ENCODE data around the gene ZCCHC2.

Gene ZCCHC2

GRCh38 chr18:62522504-62523254 lies at the start of gene ZCCHC2:
Gene ZCCHC2, plus strand, starts transcription at chr18:62523025. Its CDS starts 400 bp downstream, at chr18:62523425.
- DNase-seq (ENCODE audit: low read depth in 2 of 2): peak; percentile 97 to 99

- no peak for DNase-seq (ENCODE audit: low read depth in 2 of 2)
Measured at GRCh38 chr18:62479574-62479973, 43.3 kb upstream of the ZCCHC2 start.

- no peak for DNase-seq (ENCODE audit: low read depth in 2 of 2)
Measured at GRCh38 chr18:62480927-62481326, 41.9 kb upstream of the ZCCHC2 start.

- no peak for DNase-seq (ENCODE audit: low read depth in 2 of 2)
Measured at GRCh38 chr18:62484941-62485340, 37.9 kb upstream of the ZCCHC2 start.

- DNase-seq (ENCODE audit: low read depth in 2 of 2): no peak
Measured at GRCh38 chr18:62485684-62486083, 37.1 kb upstream of the ZCCHC2 start.

GRCh38 chr18:62486290-62486964 lies 36.4 kb upstream of the ZCCHC2 start:
- no peak for DNase-seq (ENCODE audit: low read depth in 2 of 2)

- DNase-seq (ENCODE audit: low read depth in 2 of 2): no peak
Measured at GRCh38 chr18:62487161-62487560, 35.7 kb upstream of the ZCCHC2 start.

- no peak for DNase-seq (ENCODE audit: low read depth in 2 of 2)
Measured at GRCh38 chr18:62490967-62491695, 31.7 kb upstream of the ZCCHC2 start.

- DNase-seq (ENCODE audit: low read depth in 2 of 2): no peak
Measured at GRCh38 chr18:62493033-62493862, 29.6 kb upstream of the ZCCHC2 start.

GRCh38 chr18:62494764-62495163 lies 28.1 kb upstream of the ZCCHC2 start:
- no peak for DNase-seq (ENCODE audit: low read depth in 2 of 2)

- DNase-seq (ENCODE audit: low read depth in 2 of 2): no peak
Measured at GRCh38 chr18:62496262-62496661, 26.6 kb upstream of the ZCCHC2 start.

- no peak for DNase-seq (ENCODE audit: low read depth in 2 of 2)
Measured at GRCh38 chr18:62497190-62497772, 25.5 kb upstream of the ZCCHC2 start.

- DNase-seq (ENCODE audit: low read depth in 2 of 2): no peak
Measured at GRCh38 chr18:62498616-62499262, 24.1 kb upstream of the ZCCHC2 start.

GRCh38 chr18:62499263-62499650 lies 23.6 kb upstream of the ZCCHC2 start:
- DNase-seq (ENCODE audit: low read depth in 2 of 2): no peak

- DNase-seq (ENCODE audit: low read depth in 2 of 2): no peak
Measured at GRCh38 chr18:62500174-62500573, 22.7 kb upstream of the ZCCHC2 start.

- DNase-seq (ENCODE audit: low read depth in 2 of 2): no peak
Measured at GRCh38 chr18:62500966-62501591, 21.7 kb upstream of the ZCCHC2 start.

- DNase-seq (ENCODE audit: low read depth in 2 of 2): no peak
Measured at GRCh38 chr18:62505669-62506494, 16.9 kb upstream of the ZCCHC2 start.

GRCh38 chr18:62506495-62507143 lies 16.2 kb upstream of the ZCCHC2 start:
- DNase-seq (ENCODE audit: low read depth in 2 of 2): no peak

- DNase-seq (ENCODE audit: low read depth in 2 of 2): no peak
Measured at GRCh38 chr18:62509779-62510178, 13.0 kb upstream of the ZCCHC2 start.
